Colon (tissue), 2 donors: ENCODE data around the gene TMEM253.

Source experiments
- FAIRE-seq: peaks from 2 replicates; lab custom pipeline; 2012; peaks lifted over from hg19 to GRCh38; lab: Jason Lieb, UNC
- donor health status: control.
- donor health status: control.

TMEM253 gene

DNA sequence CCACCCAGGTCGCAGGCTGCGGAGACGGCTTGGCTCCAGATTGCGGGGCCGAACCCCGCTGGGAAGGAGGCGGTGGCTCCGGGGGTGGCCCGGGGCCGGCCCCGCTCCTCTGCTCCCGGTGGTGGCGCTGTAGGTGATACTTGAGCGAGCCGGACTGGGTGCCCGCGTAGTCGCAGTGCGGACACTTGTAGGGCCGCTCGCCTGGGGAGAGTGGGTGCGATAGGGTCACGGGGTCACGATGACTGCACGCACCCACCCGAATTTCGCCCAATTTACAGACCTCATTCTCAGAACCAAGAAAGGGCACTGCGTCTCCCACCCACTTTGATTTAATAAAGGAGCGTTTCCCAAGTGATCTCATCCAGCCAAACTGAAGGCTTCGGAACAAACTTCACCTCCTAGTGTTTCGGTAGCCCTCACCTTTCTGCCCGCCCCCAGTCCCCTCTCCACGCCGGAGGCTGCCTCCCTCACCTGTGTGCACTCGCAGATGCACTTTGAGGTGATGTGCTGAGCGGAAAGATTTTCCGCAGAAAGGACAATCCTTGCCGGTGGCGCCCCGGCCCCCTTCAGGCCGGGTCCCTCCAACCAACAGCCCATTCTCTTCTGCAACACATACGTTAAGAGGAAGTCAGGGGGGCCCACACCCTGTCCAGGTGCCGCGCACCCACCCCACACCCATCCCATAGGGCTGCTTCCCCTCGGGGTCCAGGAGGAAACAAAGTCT, 9.8 kb upstream of the TMEM253 start:
- FAIRE-seq: no peak

DNA sequence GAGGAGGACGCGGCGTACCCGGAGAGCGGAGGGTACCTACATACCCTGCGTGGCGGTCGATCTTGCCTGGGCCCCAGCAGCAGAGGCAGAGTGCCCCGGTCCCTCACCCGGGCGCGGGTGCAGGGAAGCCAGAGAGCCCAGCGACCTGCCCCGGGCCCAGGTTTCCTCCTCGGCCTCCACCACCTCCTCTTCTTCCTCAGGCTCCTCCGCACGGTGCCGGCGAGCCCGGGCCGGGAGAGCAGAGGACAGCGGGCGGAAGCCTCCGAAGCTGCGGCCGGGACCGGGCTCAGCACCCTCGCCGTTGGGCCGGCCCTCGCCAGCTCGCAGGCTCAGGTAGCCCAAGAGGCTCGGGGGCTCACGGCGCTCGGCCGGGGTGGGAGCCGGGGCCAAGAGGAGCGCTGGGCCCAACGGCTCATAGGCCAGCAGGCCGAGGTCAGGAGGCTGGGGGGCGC, 9.0 kb upstream of the TMEM253 start:
- FAIRE-seq: no peak

DNA sequence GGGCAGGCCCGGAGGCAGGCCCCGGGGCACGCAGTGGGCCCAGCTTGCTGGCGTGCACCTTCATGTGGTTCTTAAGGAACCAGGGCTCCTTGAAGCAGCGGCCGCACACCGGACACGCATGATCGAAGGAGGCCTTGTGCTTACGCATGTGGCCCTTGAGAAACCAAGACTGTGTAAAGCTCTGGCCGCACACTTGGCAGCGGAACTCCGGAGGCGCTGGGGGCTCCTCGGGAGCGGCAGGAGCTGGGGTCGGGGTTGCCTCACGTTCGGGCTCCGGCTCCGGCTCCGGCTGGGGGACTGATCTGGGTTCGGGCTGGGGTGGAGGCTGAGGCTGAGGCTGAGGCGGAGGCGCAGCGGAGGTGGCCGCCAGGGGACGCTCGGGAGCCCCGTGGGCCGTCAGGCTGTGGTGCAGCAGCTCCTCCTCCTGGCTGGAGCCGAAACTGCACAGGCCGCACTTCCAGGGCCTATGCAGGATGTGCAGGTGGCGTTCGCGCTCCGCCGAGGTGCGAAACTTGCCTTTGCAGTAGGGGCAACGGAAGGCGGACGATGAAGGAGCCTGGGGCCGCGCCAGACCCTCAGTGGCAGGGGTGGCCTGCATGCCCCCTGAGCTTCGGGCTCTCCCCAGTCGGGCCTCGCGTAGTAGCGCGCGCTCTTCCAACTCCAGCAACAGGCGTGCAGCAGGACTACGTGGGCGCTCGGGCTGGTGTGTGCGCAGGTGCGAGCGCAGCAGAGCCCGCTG, 8.4 kb upstream of the TMEM253 start:
- FAIRE-seq: no peak

DNA sequence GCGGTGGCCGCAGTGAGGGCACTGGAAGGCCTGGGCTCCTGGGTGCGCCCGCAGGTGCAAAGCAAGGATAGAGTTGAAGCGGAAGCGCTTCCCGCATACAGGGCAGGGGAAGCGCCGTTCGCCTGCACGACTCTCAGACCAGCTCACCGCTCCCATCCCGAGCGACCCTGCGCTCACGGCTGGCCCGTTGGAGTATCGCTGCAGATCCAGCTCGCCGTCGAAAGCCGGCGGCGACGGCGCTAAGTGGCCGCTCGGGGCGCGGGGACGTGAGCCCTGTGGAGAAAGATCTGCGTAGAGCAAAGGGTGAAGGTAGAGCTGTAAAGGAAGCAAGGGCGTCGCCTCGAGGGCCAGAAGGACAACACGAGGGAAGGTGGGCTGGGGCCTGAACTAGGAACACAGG, 7.8 kb upstream of the TMEM253 start:
- no peak for FAIRE-seq

DNA sequence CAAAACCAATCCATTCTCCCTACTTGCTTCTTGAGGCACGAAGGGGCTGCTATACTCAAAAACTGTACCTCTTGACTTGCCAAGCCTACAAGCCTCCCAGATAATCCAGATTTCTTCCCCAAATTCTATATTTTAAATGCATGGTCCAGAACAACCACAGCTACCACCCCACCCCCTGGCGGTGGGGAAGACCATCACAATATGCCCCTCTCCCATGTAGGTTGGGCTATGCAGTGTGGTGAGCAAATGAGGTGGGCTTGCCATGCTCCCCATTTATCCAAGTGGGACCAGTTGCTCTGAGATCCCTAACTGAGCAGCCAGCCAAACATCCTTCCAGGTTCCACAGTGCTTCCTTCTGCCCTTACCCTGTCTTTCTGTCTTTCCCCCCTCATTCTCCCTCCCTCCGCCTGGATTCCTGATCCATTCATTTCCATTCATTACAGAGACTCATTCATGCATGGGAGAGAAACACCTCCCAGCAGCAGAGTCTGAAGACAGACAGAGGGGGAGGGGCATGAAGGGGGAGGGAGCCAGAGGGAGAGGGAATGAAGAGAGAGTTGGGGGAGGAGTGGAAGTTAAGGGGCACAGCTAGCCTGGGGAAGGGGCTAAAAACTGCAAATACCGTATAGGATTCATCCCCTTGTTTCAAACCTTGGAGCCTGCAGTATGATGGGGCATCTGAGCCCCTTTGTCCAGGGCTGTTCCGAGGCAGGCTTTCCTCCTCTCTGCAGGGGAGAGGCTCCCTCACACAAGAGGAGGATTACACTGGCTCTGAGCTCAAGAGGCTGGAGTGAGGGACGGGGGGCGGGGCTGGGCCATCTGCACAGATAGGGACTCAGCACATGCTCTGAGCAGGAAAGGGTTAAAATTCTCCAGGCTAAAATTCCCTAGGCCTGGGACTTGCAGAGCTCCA, 6.8 kb upstream of the TMEM253 start:
- no peak for FAIRE-seq

DNA sequence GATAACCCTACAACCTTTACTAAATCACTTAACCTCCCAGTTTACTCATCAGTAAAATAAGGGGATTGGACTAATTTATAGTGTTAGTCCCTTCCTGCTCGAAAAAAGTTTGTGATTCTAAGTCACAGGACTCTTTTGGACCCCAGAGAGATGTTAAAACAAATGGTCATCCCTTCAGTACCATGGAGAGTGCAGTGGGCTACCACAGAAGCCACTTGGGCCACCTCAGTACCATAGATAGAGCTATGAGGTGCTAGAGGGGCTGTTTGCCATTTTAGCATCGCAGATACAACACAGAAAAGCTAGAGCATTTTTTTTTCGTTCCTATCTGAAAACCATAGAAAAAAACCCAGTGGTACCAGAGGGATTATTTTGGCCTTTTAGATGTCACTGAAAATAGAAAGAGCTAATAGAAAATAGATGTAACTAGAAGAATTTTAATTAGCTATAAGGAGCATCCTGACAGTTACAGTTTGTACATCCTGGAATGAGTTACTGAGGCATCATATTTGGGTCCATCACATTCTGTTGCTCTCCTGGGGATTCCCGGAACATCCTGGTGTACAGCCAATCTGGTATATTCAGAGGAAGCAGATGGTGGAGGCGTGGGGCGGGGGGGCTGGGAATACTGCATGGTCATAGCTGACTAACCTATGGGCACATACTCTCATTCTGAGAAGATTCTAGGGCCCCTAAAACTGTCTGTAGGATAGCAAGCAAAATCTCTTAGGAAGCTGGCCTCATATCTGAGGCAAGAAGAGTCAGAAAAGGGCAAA, 5.2 kb upstream of the TMEM253 start:
- FAIRE-seq: no peak

DNA sequence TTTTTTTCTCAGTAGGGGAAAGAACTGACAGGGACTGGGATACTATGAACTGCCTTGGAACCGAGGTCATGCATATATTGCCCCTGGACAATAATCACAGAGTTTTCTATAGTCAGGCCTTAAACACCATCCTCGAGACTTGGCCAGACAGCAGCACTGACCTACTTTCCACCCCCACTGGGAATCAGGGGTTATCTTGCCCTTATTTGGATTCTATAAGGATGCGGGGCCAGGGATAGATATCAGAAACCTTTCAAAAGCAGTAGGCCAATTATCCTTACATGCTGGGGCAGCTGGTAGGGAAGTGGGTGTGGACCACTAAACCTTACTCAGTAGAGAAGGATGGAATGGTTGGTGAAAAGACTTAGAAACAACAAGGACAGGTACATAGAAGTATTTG, 4.4 kb upstream of the TMEM253 start:
- FAIRE-seq: no peak

DNA sequence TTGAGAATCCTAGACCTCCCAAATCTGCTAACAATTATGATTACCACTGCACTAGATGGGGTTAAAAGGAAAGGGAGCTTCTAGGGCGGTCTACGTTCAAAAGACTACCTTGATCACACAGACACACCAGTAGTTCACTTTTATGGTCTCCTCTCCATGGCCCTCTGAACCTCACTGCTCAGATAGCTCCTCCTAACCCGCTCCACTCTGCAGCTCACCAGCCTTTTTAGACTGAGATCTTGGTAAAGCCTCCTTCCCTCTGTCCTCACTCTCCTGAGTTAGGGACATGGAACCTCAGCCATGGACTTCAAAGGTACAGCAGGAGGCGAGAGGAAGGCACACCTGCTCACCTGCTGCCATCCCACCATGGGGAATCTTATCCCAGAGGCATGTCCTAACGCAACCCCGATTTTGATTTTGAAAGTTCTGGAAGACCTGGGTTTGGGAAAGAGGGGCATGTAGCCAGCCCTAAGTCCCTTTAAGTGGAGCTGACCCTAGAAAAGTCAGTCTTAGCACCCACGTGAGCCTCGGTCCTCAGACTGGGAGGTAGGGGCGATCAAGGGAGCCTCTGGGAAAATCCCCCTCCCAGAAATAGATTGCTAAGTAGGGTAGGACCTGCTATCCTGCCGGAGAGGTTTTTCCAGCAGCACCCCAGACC, 3.8 kb upstream of the TMEM253 start:
- no peak for FAIRE-seq

DNA sequence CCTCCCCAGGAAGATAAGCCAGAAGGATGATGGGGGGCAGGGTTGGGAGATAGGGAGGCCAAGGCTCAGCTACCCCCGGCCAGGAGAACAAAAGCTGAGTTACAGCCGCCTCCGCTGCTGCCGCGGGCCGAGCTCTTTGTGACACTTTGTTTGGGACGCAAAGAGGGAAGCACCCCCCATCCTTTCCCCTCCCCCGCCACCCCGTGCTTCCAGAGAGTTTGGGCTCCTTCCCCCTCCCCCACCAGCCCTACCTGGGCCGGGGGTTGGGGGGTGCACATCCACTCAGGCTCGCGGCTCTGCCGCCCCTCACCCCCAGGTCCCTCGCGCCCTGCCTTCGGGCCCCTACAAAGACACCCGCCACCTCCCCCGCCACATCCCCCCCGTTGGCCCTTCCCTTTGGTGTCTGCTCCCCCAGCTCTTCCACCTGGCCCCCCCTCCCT, 3.2 kb upstream of the TMEM253 start:
- no peak for FAIRE-seq

DNA sequence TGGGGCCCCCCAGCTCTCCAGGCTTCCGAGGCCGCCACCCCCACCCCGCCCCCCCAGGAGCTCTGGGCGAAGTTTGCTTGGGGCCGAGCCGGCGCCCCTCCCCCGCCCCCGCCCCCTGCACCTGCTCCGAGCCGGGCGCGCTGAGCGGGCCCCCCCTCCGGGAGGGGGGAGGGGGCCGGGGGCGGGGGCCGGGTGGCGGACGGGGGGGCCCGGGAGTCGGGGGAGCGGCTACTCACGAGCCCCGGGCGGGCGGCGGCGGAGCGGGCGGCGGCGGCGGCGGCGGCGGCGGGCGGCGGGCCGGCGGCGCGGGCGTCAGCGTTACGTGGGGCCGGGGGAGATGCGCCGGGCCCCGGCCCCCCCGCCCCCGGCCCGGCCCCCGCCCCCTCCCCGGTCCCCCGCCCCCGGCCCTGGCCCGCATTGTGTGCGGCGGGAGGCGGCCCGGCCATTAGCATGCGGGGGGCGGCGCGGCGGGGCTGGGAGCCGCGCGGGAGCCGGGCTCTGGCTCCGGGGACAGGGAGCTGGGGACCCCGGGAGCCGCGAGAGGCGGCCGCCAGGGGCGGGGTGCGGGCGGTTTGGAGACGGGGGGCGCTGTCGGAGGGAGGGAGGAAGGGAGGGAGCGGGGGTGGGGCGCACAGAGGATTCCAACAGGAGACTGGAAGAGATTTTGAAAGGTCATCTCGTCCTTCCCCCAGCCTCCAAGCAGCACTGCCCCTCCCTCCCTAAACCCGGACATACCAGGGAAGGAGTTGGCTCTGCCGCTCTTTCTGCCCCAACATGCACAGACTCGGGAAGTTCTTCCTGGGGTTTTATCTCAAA, 2.6 kb upstream of the TMEM253 start, which contains the start of gene ZNF219:
TSS of gene ZNF219 (minus strand) at position 580 of the 816 bp plus-strand sequence. CDS start 5,064 bp downstream, outside the sequence.
- FAIRE-seq: no peak

DNA sequence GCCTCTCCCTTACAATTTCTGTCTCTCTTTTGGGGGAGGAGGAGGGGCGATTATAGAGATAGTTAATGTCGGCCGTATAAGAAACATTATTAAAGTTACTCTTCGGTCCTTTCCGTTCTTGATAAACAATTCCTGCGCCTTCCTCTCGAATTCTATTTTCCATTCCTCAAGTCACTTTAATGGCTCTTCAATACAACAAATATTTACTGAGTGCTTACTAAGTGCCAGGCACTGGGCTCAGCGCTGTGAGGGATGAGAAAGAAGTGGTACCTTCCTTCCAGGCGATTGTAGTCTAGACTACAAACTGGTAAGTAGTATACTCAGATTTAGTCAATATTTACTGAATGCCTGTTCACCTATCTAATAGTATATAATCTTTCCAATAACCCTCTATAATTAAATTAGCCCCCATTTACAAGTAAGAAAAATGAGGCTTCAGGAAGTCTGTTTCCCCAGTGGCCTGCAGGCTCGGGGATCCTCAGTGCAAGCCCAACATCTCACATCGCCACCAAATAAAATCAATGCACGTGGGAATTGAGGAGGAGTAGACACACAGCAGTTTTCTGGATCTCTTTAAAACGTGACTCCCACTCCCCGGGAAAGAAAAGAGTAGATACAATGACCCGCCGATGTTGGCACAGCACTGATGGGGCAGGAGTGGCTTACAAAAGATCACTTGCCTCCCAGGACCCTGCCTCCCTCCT, 1.8 kb upstream of the TMEM253 start:
- no peak for FAIRE-seq

DNA sequence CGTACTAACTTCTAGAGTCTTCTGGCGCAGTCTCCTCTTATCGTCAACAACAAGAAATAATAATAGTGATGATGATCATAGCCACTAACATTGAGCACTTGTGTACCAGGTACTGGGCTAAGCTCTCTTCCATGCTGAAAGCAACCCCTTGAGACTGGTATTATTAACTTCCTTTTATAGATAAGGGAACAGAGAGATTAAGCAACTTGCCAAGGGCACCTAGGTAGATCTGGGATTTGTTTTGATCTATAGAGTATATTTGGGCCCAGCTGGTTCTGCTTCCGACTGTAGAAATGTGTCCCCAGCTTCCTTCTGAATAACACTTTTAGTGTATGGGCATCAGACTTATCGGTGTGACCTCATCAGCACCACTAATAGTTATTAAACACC, 1.3 kb upstream of the TMEM253 start:
- no peak for FAIRE-seq

DNA sequence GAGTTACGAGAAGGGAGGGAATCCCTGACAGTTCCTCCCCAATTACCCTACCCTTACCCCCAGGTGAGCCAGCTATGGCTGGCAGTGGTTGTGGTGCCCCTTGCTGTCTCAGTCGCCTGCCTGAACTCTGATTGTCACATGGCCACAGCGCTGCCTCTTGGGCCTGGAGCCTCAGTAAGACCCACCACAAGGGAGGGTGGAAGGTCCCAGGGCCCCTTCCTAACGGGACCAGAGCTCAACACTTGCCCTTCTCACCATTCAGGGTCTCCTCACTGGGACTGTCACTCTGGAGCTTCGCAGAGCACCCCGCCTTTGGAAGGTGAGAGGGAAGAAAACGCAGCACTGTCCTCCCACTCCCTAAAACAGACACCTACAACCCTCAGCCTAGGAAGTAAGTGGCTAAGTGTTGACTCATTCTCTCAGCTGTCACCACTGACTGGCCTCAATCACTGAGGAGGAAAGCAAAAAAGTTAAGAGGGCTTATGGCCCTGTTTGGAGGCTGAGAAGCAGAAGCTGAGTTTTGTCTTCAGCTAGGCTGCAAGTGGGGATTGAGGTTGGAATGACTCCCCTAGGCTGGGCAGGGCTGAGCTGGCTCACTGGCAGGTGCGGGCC, 1.0 kb downstream of the TMEM253 start:
- no peak for FAIRE-seq

DNA sequence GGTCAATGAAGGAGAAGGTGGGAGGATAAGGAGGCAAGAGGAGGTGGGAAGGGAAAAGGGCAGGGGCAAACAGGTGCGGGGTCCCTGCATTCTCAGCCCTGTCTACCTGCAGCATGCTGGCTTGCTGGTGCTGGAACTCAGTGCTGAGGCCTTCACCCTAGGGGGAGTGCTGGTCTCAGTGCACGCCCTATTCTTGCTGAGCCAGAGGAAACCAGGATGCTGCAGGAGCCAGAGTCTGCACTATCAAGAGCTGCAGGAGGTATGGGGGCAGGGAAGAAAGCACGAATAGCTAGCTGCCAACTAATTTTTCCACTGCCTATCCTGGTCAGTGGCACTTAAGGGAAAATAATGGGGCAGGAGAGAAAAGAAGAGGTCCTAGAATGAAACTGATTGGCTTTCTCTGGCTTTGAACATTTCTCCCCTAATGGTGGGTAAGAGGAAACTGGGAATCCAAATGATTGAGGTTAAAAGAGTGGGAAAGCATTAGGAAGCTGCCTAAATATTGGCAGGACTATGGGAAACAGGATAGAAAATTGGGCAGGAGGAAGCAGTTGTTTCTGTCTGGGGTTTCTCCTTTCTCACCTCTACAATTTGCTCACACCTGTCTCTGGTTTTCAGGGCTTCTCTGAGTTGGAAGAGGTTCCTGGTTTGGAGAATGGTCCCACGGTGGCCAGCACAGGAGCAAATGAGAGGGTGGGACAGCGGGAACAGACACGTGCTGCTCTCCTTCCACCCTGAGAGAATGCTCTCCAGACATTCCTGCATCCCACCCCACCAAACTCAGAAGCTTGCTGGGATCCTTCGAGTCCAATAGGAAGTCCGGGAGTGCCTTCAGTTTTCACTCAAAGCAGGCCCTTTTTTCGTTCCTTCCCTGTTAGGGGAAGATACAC, 1.9 kb downstream of the TMEM253 start:
- FAIRE-seq: no peak

DNA sequence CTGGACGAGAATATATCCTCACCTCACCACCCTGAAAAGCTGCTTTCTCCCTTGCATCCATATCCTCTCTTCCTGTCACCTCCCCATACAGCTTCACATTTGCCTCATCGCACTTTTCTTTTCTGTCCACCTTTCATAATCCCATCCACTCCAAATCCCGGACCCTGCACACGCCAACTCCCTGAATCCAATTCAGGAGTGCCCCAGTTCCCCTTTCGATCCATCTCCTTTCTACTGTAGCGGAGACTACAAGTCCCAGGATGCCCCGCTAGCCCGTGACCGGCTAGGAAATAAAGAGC, 2.5 kb downstream of the TMEM253 start:
- FAIRE-seq: no peak

DNA sequence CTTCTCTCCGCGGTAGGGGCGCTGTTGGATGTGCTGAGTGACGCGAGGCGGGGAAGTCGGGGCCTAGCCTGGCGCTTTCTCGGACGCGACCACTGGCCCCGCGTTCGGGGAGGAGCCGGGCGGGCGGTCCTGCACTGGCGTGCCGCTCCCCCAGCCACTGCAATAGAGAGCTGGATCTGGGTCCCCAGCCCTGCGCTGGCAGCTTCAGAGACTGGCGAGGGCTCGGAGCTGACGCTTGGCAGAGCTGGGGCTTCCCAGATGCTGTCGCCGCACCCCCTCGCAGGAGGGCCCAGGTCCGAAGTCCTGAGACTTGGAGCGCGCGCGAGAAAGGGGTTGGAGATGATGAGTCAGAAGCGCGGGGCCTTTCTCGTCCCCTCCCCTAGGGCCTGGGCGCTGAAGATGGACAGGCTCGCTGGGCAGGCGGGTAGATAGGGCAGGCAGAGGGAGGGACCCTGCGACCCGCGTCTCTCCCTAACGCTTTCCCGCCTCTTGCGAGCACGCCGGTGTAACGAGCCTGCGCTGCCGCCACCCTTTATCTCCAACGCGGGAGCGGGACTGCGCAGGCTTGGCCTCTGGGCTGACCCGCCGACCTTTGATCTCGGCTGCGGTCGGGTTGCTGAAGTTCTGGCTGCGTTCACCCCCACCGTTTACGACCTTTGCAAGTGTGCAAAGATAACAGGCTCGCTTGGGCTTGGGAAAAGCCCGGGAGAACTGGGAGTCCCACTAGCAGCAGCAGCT, 3.0 kb downstream of the TMEM253 start:
- no peak for FAIRE-seq

DNA sequence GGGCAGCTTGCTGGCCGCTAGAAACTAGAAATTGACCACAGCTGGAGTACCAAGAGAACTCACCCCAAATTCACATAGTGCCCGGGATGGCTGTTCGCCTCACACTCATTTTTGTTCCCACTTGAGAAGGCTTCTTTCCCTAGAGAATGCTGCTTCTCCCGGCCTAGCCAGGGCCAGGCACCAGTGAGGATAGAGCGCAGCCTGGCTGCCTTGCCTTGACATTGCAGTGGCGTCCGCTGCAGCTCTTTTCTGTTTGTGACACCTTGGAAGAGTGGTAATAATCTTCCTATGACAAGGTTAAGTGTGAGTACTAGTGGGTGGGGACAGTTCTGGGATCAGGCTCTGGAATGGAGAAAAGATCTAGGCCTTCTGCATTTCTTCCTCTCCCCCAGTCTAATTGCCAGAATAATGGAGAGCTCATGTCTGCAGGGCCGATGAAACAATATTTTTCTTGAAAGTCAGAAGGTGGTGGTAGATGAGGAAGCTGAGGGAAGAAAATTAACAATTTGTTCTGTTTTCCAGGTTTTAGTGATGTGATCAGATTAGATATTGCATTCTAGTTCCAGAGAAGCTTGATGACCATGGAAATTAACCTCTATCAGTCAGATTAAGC, 3.7 kb downstream of the TMEM253 start:
- FAIRE-seq: no peak
